Placental epithelial cell (primary cell): ENCODE results near the gene NFKBIL1. TPM values are rescaled to one million over a fixed set of nuclear protein-coding genes. Genes with fewer than 3 reads are reported as not detected.

Experiments used
- small RNA-seq: library from RNA; depleted of rRNA; stranded (forward); fragments of <200 nt; gene quantifications from one replicate; pipeline ENCODE3, GENCODE V24; 2012
- total RNA-seq: library from RNA; depleted of rRNA; stranded (reverse); fragments of >200 nt; gene quantifications from 2 replicates; pipeline ENCODE4 v1.2.3, GENCODE V29; 2012

Gene NFKBIL1
- total RNA-seq: 37.8 and 46.3 TPM in 2 replicates

DNA sequence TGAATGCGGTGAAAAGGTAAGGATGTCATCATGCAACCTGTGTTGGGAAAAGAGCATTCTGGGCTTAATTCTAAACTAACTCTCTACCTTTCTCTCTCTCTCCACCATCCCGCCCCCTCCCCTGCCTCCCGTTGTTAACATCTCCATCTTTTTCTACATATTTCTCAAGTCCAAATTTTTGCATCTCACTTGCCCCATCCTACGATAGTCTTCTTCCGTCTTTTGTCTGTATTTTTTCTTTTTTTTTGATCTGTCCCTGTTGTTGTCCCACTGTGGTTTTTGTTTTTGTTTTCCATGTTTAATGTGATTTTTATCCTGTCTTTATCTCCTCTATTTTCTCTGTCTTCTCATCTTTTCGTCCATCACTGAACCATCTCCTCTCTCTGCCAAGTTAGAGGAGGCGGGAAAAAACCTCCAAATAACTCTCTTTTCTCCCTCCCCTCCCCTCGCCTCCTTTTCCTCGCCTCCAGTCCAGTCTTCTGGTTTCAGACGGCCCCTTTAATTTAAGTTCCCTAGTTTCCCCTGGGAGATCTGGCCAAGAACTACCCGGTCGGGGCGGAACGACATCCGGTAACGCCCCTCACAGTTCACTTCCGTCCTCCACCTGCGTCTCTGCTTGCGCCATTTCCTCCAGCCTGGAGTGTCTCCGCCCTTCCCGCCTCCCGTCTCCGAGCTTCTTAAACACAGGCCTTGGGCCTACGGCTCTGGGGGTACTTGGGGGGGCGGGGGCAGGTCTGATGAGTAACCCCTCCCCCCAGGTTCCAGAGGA lies at the start of gene NFKBIL1:
NFKBIL1 (plus strand) TSS at position 651 of the 769 bp plus-strand sequence; CDS start at position 738, 87 bp downstream.

DNA sequence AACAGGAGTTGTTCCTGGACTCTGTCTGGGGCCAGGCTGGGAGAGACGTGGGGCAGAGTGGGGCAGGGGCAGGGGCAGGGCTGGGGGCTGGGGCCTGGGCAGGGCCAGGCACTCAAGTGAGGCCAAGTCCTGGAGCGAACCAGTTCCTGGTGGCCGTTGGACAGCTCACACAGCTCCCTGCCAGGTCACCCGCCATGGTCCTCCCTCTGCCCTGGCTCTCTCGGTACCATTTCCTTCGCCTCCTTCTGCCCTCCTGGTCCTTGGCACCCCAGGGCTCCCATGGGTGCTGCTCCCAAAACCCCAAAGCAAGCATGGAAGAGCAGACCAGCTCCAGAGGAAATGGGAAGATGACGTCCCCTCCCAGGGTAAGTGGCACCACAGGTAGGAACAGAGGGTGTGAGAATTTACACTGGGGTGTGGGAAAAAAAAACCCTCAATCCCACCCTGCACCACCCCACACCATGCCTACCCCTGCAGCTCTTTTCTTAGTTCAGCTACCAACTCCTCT lies 18.5 kb upstream of the NFKBIL1 start, which contains the start of gene MCCD1:
MCCD1 (plus strand) TSS at position 142 of the 508 bp plus-strand sequence; CDS start at position 195, 53 bp downstream.

DNA sequence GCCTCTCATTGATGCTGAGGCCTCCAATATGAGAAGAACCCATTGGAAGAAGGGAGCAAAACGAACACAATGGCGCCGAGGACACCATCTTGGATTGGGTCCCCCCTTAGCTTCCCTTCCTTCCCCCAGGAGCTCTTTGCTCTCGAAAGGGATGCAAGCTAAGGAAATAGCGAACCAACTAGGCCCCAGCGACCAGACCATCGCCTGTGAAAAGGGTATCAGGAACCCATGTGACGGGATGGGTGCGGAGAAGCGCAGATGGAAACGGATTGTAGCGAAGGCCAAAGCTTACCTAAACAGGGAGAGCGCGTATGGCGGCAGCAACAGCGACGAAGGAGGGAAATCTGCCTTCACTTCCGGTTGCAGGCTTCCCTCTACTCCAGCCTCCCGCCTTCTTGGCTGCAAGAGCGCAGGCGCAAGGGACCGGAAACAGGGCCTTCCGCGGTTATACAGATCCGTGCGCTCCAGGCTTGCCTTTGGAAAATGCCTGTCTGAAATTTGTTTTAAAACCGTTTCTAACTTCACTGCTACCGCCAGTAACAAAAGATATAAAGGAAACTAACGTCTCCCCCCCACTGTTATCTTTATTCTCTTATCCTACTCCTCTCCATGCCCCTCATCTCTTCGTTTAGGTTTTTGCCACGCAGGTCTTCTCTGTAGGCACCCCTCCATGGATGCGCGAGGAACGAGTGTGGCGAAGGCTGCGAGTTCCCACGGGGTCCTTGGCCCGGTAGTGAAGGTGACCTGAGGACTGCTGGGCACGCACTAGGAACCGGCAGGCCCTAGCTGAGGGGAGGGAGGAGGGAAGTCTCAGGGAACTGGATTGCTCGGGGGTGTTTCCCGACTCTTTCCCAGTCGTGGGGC lies 5.5 kb upstream of the NFKBIL1 start, which contains the start of gene DDX39B:
DDX39B (minus strand) TSS at position 346 of the 864 bp plus-strand sequence. CDS start 1,471 bp downstream, outside the sequence.

DNA sequence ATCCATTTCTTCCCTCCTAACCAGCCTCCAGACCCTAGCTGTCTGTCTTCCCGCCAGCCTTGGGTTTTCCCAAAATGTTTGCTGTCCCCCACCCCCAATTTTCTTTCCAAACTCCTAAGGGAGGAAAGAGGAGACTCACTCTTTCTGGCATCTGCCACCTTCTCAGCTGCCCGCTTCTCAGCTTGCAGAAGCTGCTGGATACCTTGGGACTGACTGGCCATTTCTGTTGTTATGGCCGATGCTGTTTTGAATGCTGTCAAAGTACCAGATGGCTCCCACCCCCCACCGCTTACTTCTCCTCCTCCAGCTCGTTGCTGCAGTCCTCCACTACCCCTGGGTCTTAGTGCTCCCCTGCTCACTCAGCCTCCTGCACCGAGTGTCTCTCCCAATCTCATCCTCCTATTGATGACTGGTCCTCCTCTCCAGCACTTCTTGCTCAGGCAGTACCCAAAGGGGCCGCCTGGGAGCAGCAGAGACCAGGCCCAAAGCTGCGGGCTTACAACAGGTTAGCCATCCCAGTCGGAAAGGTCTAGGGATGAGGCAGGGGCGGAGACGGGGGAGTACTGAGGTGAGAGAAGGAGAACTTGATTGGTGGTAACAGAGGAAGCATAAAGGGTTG lies 960 bp upstream of the NFKBIL1 start, which contains the start of gene ATP6V1G2:
ATP6V1G2 (minus strand) TSS at position 270 of the 619 bp plus-strand sequence; CDS start at position 221, 49 bp downstream.

DNA sequence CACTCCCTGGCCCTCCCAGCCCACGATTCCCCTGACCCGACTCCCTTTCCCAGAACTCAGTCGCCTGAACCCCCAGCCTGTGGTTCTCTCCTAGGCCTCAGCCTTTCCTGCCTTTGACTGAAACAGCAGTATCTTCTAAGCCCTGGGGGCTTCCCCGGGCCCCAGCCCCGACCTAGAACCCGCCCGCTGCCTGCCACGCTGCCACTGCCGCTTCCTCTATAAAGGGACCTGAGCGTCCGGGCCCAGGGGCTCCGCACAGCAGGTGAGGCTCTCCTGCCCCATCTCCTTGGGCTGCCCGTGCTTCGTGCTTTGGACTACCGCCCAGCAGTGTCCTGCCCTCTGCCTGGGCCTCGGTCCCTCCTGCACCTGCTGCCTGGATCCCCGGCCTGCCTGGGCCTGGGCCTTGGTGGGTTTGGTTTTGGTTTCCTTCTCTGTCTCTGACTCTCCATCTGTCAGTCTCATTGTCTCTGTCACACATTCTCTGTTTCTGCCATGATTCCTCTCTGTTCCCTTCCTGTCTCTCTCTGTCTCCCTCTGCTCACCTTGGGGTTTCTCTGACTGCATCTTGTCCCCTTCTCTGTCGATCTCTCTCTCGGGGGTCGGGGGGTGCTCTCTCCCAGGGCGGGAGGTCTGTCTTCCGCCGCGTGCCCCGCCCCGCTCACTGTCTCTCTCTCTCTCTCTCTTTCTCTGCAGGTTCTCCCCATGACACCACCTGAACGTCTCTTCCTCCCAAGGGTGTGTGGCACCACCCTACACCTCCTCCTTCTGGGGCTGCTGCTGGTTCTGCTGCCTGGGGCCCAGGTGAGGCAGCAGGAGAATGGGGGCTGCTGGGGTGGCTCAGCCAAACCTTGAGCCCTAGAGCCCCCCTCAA lies 24.9 kb downstream of the NFKBIL1 start, which contains the start of gene LTA:
LTA (plus strand) TSS at position 249 of the 871 bp plus-strand sequence; CDS start at position 703, 454 bp downstream.

DNA sequence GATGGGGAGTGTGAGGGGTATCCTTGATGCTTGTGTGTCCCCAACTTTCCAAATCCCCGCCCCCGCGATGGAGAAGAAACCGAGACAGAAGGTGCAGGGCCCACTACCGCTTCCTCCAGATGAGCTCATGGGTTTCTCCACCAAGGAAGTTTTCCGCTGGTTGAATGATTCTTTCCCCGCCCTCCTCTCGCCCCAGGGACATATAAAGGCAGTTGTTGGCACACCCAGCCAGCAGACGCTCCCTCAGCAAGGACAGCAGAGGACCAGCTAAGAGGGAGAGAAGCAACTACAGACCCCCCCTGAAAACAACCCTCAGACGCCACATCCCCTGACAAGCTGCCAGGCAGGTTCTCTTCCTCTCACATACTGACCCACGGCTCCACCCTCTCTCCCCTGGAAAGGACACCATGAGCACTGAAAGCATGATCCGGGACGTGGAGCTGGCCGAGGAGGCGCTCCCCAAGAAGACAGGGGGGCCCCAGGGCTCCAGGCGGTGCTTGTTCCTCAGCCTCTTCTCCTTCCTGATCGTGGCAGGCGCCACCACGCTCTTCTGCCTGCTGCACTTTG lies 28.0 kb downstream of the NFKBIL1 start, which contains the start of gene TNF:
TNF (plus strand) TSS at position 231 of the 567 bp plus-strand sequence; CDS start at position 408, 177 bp downstream.

DNA sequence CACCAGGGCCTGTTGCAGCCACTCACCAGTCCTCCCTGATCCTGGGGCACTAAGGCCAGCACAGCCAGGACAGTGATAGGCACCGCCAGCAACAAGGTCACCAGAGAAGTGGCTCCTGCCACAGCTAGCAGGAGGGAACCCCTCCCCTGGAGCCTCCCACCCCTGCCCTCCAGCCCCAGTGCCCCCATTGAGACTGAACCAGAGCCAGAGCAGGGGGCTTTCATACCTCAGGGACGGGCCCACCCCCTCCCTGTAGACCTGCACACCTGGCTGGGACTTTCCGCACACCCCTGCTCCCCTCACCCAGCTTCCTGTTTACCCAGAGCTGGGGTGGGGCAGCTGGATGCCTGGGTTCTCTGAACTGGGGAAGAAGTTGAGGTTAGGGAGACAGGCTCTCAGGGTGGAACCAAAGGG lies 34.8 kb downstream of the NFKBIL1 start, which contains the start of gene LTB:
LTB (minus strand) TSS at position 195 of the 414 bp plus-strand sequence; CDS start at position 188, 7 bp downstream.

GRCh38 chr6:31586008-31586407 lies 38.6 kb downstream of the NFKBIL1 start, which contains the start of gene LST1:
Gene LST1, plus strand, starts transcription at chr6:31586277. Its CDS starts 1,023 bp downstream, at chr6:31587300.

Small RNAs within 50 kb of the gene (small RNA-seq; reads per million reads assigned to genes)
- gene AL663061.1: not detected
- gene SNORD117: 632 reads per million, percentile 99 among the genes with 10 or more reads in this experiment
- not detected for gene SNORD84

Other genes starting within 250 kb of the NFKBIL1 start
- gene HLA-B, start 190.4 kb upstream of the NFKBIL1 start, total RNA-seq: 5.9 and 11.6 TPM in 2 replicates
- 28.3 and 31.0 TPM in 2 replicates for gene MICA, start 144.0 kb upstream of the NFKBIL1 start, total RNA-seq
- 1.1 TPM in 1 of 2 replicates, not detected in the other for gene MICB, start 49.5 kb upstream of the NFKBIL1 start, total RNA-seq
- gene MCCD1, start 18.6 kb upstream of the NFKBIL1 start, total RNA-seq: not detected in 2 replicates
- gene DDX39B, start 5.6 kb upstream of the NFKBIL1 start, total RNA-seq: 338 and 413 TPM in 2 replicates
- 0.43 and 1.2 TPM in 2 replicates for gene ATP6V1G2, start 1.0 kb upstream of the NFKBIL1 start, total RNA-seq
- not detected in 2 replicates for gene LTA, start 24.7 kb downstream of the NFKBIL1 start, total RNA-seq
- 1.2 and 1.5 TPM in 2 replicates for gene TNF, start 28.0 kb downstream of the NFKBIL1 start, total RNA-seq
- not detected in 2 replicates for gene LTB, start 34.8 kb downstream of the NFKBIL1 start, total RNA-seq
- gene LST1, start 38.7 kb downstream of the NFKBIL1 start, total RNA-seq: not detected in 2 replicates
- not detected in 2 replicates for gene NCR3, start 45.4 kb downstream of the NFKBIL1 start, total RNA-seq
- not detected in 2 replicates for gene AIF1, start 67.6 kb downstream of the NFKBIL1 start, total RNA-seq
- gene PRRC2A, start 73.1 kb downstream of the NFKBIL1 start, total RNA-seq: 56.5 and 78.9 TPM in 2 replicates
- gene BAG6, start 105.1 kb downstream of the NFKBIL1 start, total RNA-seq: 161 and 237 TPM in 2 replicates
- gene APOM, start 108.3 kb downstream of the NFKBIL1 start, total RNA-seq: 0.79 and 0.98 TPM in 2 replicates
- 25.3 and 25.9 TPM in 2 replicates for gene C6orf47, start 113.2 kb downstream of the NFKBIL1 start, total RNA-seq
- 18.0 and 27.1 TPM in 2 replicates for gene GPANK1, start 117.4 kb downstream of the NFKBIL1 start, total RNA-seq
- gene CSNK2B, start 118.5 kb downstream of the NFKBIL1 start, total RNA-seq: 185 and 211 TPM in 2 replicates
- gene LY6G5B, start 122.4 kb downstream of the NFKBIL1 start, total RNA-seq: 4.9 and 5.9 TPM in 2 replicates
- not detected in 2 replicates for gene LY6G5C, start 133.5 kb downstream of the NFKBIL1 start, total RNA-seq
- gene ABHD16A, start 155.7 kb downstream of the NFKBIL1 start, total RNA-seq: 42.8 and 64.6 TPM in 2 replicates
- gene LY6G6F, start 159.3 kb downstream of the NFKBIL1 start, total RNA-seq: not detected in 2 replicates
- gene LY6G6D, start 167.7 kb downstream of the NFKBIL1 start, total RNA-seq: not detected in 2 replicates
- gene LY6G6C, start 174.1 kb downstream of the NFKBIL1 start, total RNA-seq: 0.39 and 3.5 TPM in 2 replicates
- gene MPIG6B, start 175.8 kb downstream of the NFKBIL1 start, total RNA-seq: 0.39 and 0.54 TPM in 2 replicates
- gene DDAH2, start 181.7 kb downstream of the NFKBIL1 start, total RNA-seq: 120 and 147 TPM in 2 replicates
- gene CLIC1, start 188.9 kb downstream of the NFKBIL1 start, total RNA-seq: 568 and 799 TPM in 2 replicates
- 7.9 and 8.6 TPM in 2 replicates for gene MSH5, start 192.4 kb downstream of the NFKBIL1 start, total RNA-seq
- 0.79 TPM in 1 of 2 replicates, not detected in the other for gene SAPCD1, start 215.0 kb downstream of the NFKBIL1 start, total RNA-seq
- gene VWA7, start 229.7 kb downstream of the NFKBIL1 start, total RNA-seq: 3.8 and 4.7 TPM in 2 replicates
- gene VARS1, start 248.1 kb downstream of the NFKBIL1 start, total RNA-seq: 30.2 and 90.0 TPM in 2 replicates